Mesendoderm (in vitro differentiated cells): ENCODE measurements around the gene NADSYN1.

Experiments
- DNase-seq: peaks from one replicate; pipeline ENCODE4 v3.0.0; 2013
- H2AK5ac ChIP-seq: 2 replicates; pipeline ENCODE4 v1.6.1; 2013; ENCODE audit warnings: low read length, inconsistent platforms
- H2BK120ac ChIP-seq: 2 replicates; pipeline ENCODE4 v1.6.1; 2013; ENCODE audit warnings: low read depth, mild to moderate bottlenecking, low read length, moderate library complexity, mixed read lengths
- H2BK15ac ChIP-seq: replicated peaks from 2 replicates; pipeline ENCODE4 v1.6.1; 2013; ENCODE audit warnings: low read depth, mild to moderate bottlenecking, moderate library complexity
- H2BK5ac ChIP-seq: 2 replicates; pipeline ENCODE4 v1.6.1; 2013; ENCODE audit warnings: low read length, inconsistent platforms
- H3K18ac ChIP-seq: 2 replicates; pipeline ENCODE4 v1.6.1; 2013; ENCODE audit warnings: mild to moderate bottlenecking, low read length, mixed read lengths
- H3K23ac ChIP-seq: one replicate; pipeline ENCODE4 v1.6.1; 2013; ENCODE audit warnings: low read length
- H3K27ac ChIP-seq: 2 replicates; pipeline ENCODE4 v1.5.1; 2013; ENCODE audit warnings: low read depth, mild to moderate bottlenecking, inconsistent platforms, low read length, moderate library complexity
- H3K27me3 ChIP-seq: 2 replicates; pipeline ENCODE4 v1.6.1; 2013; ENCODE audit warnings: low read length, control low read depth, mild to moderate bottlenecking, inconsistent platforms; ENCODE audit not compliant: insufficient read depth, poor library complexity
- H3K36me3 ChIP-seq: 2 replicates; pipeline ENCODE4 v1.6.1; 2013; ENCODE audit warnings: low read length, inconsistent platforms; ENCODE audit not compliant: control insufficient read depth, insufficient read depth
- H3K4ac ChIP-seq: one replicate; pipeline ENCODE4 v1.6.1; 2013; ENCODE audit warnings: low read depth, mild to moderate bottlenecking, low read length, moderate library complexity
- H3K4me1 ChIP-seq: 2 replicates; pipeline ENCODE4 v1.6.1; 2013; ENCODE audit warnings: low read depth, low read length, inconsistent platforms; ENCODE audit not compliant: control insufficient read depth
- H3K4me2 ChIP-seq: 2 replicates; pipeline ENCODE4 v1.6.1; 2013; ENCODE audit warnings: low read length
- H3K4me3 ChIP-seq: 2 replicates; pipeline ENCODE4 v1.5.1; 2013; ENCODE audit warnings: mild to moderate bottlenecking, low read length
- H3K56ac ChIP-seq: one replicate; pipeline ENCODE4 v1.6.1; 2013; ENCODE audit warnings: low read length
- H3K79me1 ChIP-seq: 2 replicates; pipeline ENCODE4 v1.6.1; 2013; ENCODE audit warnings: low read length, inconsistent platforms
- H3K79me2 ChIP-seq: 2 replicates; pipeline ENCODE4 v1.6.1; 2013; ENCODE audit warnings: mild to moderate bottlenecking, low read length; ENCODE audit not compliant: control insufficient read depth, insufficient read depth
- H3K9ac ChIP-seq: 2 replicates; pipeline ENCODE4 v1.6.1; 2013; ENCODE audit warnings: low read length, inconsistent platforms
- H4K5ac ChIP-seq: one replicate; pipeline ENCODE4 v1.6.1; 2013; ENCODE audit warnings: low read length
- H4K8ac ChIP-seq: one replicate; pipeline ENCODE4 v1.6.1; 2013; ENCODE audit warnings: low read depth, mild to moderate bottlenecking, control low read depth, low read length, moderate library complexity
- WGBS: extraction: QIAGEN DNeasy Blood & Tissue Kit; methylation state at CpG from one replicate; pipeline ENCODE4 v1.1.7; 2013; ENCODE audit warnings: low lambda C conversion rate, missing lambda C conversion rate; ENCODE audit not compliant: insufficient coverage; ENCODE audit errors: extremely low coverage; 5-methylcytosine and 5-hydroxymethylcytosine counted together

NADSYN1 gene

GRCh38 chr11:71440021-71440755 is 12.8 kb upstream of the NADSYN1 start:
- Histone ChIP-seq H3K4me1 (no peaks in the 10 kb centered on the region), H2BK5ac (no peak overlapping the region), H4K8ac (no peak overlapping the region), H3K27ac (no peak overlapping the region), H3K27me3 (no peaks in the 10 kb centered on the region), H3K79me2 (peaks cover 5% of the 10 kb centered on the region), H2BK15ac (no peak overlapping the region), H3K4me2 (no peak overlapping the region), H3K9ac (no peak overlapping the region), H3K4ac (no peak overlapping the region), H3K4me3 (no peak overlapping the region), H3K23ac (no peak overlapping the region), H2AK5ac (no peak overlapping the region), H3K56ac (no peak overlapping the region), H2BK120ac (no peak overlapping the region), H3K36me3 (peaks cover 38% of the 10 kb centered on the region), H3K18ac (no peak overlapping the region), H3K79me1 (peaks cover 11% of the 10 kb centered on the region), H4K5ac (no peak overlapping the region)
- no CpG with 5 or more reads among the region's 6 CpGs for WGBS
- no peak for DNase-seq

- H3K23ac ChIP-seq = no peak overlapping the region
Measured at GRCh38 chr11:71441251-71441650, 11.8 kb upstream of the NADSYN1 start.

GRCh38 chr11:71442123-71442522 is 10.9 kb upstream of the NADSYN1 start:
- no peak overlapping the region for H3K23ac ChIP-seq
- H3K4me3 ChIP-seq = no peak overlapping the region
- no peak overlapping the region for H3K9ac ChIP-seq
- H3K4ac ChIP-seq = no peak overlapping the region
- peaks cover 21% of the 10 kb centered on the region for H3K79me1 ChIP-seq
- no peak overlapping the region for H2BK120ac ChIP-seq
- no CpG with 5 or more reads among the region's 8 CpGs for WGBS
- no peak overlapping the region for H3K18ac ChIP-seq
- H3K4me2 ChIP-seq = no peak overlapping the region
- H3K27me3 ChIP-seq = no peaks in the 10 kb centered on the region
- no peak overlapping the region for H4K8ac ChIP-seq
- peaks cover 40% of the 10 kb centered on the region for H3K36me3 ChIP-seq
- no peak overlapping the region for H3K56ac ChIP-seq
- no peak overlapping the region for H3K27ac ChIP-seq
- no peak overlapping the region for H2AK5ac ChIP-seq
- peaks cover 5% of the 10 kb centered on the region for H3K4me1 ChIP-seq
- no peak overlapping the region for H2BK5ac ChIP-seq
- no peak overlapping the region for H2BK15ac ChIP-seq
- peaks cover 17% of the 10 kb centered on the region for H3K79me2 ChIP-seq
- H4K5ac ChIP-seq = no peak overlapping the region
- DNase-seq = no peak

More at GRCh38 chr11:71441251-71441650, 11.8 kb upstream of the NADSYN1 start:
- Histone ChIP-seq H4K5ac (no peak overlapping the region), H2BK5ac (no peak overlapping the region), H3K18ac (no peak overlapping the region), H2BK120ac (no peak overlapping the region), H3K36me3 (peaks cover 38% of the 10 kb centered on the region), H2BK15ac (no peak overlapping the region), H2AK5ac (no peak overlapping the region), H4K8ac (no peak overlapping the region), H3K79me2 (peaks cover 11% of the 10 kb centered on the region), H3K79me1 (peaks cover 16% of the 10 kb centered on the region), H3K9ac (no peak overlapping the region), H3K4ac (no peak overlapping the region), H3K27me3 (no peaks in the 10 kb centered on the region), H3K4me1 (no peaks in the 10 kb centered on the region), H3K4me3 (no peak overlapping the region), H3K4me2 (no peak overlapping the region), H3K56ac (no peak overlapping the region), H3K27ac (no peak overlapping the region)
- WGBS = no CpG with 5 or more reads among the region's 11 CpGs
- no peak for DNase-seq

GRCh38 chr11:71442880-71443279 is 10.1 kb upstream of the NADSYN1 start:
- no peak for DNase-seq
- Histone ChIP-seq H3K9ac (no peak overlapping the region), H2BK15ac (no peak overlapping the region), H3K79me1 (peaks cover 27% of the 10 kb centered on the region), H3K4me1 (peaks cover 5% of the 10 kb centered on the region), H4K8ac (no peak overlapping the region), H3K4me3 (no peak overlapping the region), H3K56ac (no peak overlapping the region), H3K4me2 (no peak overlapping the region), H3K36me3 (peaks cover 40% of the 10 kb centered on the region), H3K18ac (no peak overlapping the region), H3K4ac (no peak overlapping the region), H2AK5ac (no peak overlapping the region), H3K23ac (no peak overlapping the region), H3K79me2 (peaks cover 24% of the 10 kb centered on the region), H3K27ac (no peak overlapping the region), H3K27me3 (no peaks in the 10 kb centered on the region), H2BK5ac (no peak overlapping the region), H2BK120ac (no peak overlapping the region), H4K5ac (no peak overlapping the region)
- WGBS = no CpG with 5 or more reads among the region's 5 CpGs

- Histone ChIP-seq H2BK120ac (no peak overlapping the region), H3K36me3 (peaks cover 36% of the 10 kb centered on the region), H4K8ac (no peak overlapping the region), H3K79me2 (peaks cover 24% of the 10 kb centered on the region), H3K23ac (no peak overlapping the region), H3K4me1 (peaks cover 5% of the 10 kb centered on the region), H3K9ac (no peak overlapping the region), H3K79me1 (peaks cover 27% of the 10 kb centered on the region), H2BK5ac (no peak overlapping the region), H3K56ac (no peak overlapping the region), H3K27me3 (no peaks in the 10 kb centered on the region), H3K4me2 (no peak overlapping the region), H2BK15ac (no peak overlapping the region), H2AK5ac (no peak overlapping the region), H3K4me3 (no peak overlapping the region), H3K27ac (no peak overlapping the region), H4K5ac (no peak overlapping the region), H3K4ac (no peak overlapping the region), H3K18ac (no peak overlapping the region)
- DNase-seq = no peak
- no CpG with 5 or more reads among the region's 20 CpGs for WGBS
Measured at GRCh38 chr11:71443736-71444445, 9.1 kb upstream of the NADSYN1 start.
